Nephron progenitor cell (in vitro differentiated cells): ENCODE results near the gene RANBP3L.
"Not testable (repeated sequence)": the region's sequence is repeated elsewhere in the genome, so short reads cannot be mapped to it uniquely, and the experiment has no call there.

Experiments
- DNase-seq: peaks from one replicate; pipeline ENCODE4 v3.0.0; 2021
- H3K27ac Mint-ChIP-seq: 2 replicates; pipeline ENCODE4 v1.8.0; 2021; ENCODE audit warnings: mild to moderate bottlenecking, moderate library complexity, mixed read lengths
- H3K27me3 Mint-ChIP-seq: 2 replicates; pipeline ENCODE4 v1.8.0; 2021; ENCODE audit warnings: mild to moderate bottlenecking, low read depth, mixed read lengths; ENCODE audit not compliant: poor library complexity
- H3K36me3 Mint-ChIP-seq: 2 replicates; pipeline ENCODE4 v1.8.0; 2021; ENCODE audit warnings: low read depth, mixed read lengths
- H3K4me1 Mint-ChIP-seq: 2 replicates; pipeline ENCODE4 v1.8.0; 2021; ENCODE audit warnings: mixed read lengths
- H3K4me3 Mint-ChIP-seq: 2 replicates; pipeline ENCODE4 v1.8.0; 2021; ENCODE audit warnings: mild to moderate bottlenecking, moderate library complexity, mixed read lengths
- H3K9me3 Mint-ChIP-seq: 2 replicates; pipeline ENCODE4 v1.8.0; 2021; ENCODE audit warnings: mild to moderate bottlenecking, moderate library complexity, mixed read lengths
- CTCF ChIP-seq: fragments of 200-600 bp; sonication (generic); IDR thresholded peaks from 2 replicates; pipeline ENCODE4 v1.5.0; 2021; ENCODE audit warnings: antibody characterized with exemption

The RANBP3L gene

GRCh38 chr5:36297653-36298052 is 4.0 kb downstream of the RANBP3L start:
- no peak overlapping the region for H3K4me3 Mint-ChIP-seq
- peaks cover 3% of the 10 kb centered on the region for H3K27me3 Mint-ChIP-seq
- H3K9me3 Mint-ChIP-seq, result peaks cover 6% of the 10 kb centered on the region
- no peak overlapping the region for H3K27ac Mint-ChIP-seq
- peaks cover 27% of the 10 kb centered on the region for H3K4me1 Mint-ChIP-seq
- no peak for DNase-seq
- TF ChIP-seq CTCF, result no peak
- H3K36me3 Mint-ChIP-seq, result no peaks in the 10 kb centered on the region

GRCh38 chr5:36285837-36286615 is 15.7 kb downstream of the RANBP3L start:
- DNase-seq, result no peak

GRCh38 chr5:36283775-36284174 is 17.9 kb downstream of the RANBP3L start:
- not testable (repeated sequence) for H3K4me3 Mint-ChIP-seq, H3K27ac Mint-ChIP-seq

More at GRCh38 chr5:36285837-36286615, 15.7 kb downstream of the RANBP3L start:
- Mint-ChIP-seq H3K4me3 (no peak overlapping the region), H3K9me3 (peaks cover 2% of the 10 kb centered on the region), H3K36me3 (no peaks in the 10 kb centered on the region), H3K27me3 (no peaks in the 10 kb centered on the region), H3K4me1 (no peaks in the 10 kb centered on the region), H3K27ac (no peak overlapping the region)
- TF ChIP-seq CTCF, result no peak

GRCh38 chr5:36281626-36282025 is 20.1 kb downstream of the RANBP3L start:
- Mint-ChIP-seq H3K27ac (no peak overlapping the region), H3K36me3 (no peaks in the 10 kb centered on the region), H3K9me3 (no peaks in the 10 kb centered on the region), H3K4me1 (no peaks in the 10 kb centered on the region), H3K4me3 (no peak overlapping the region), H3K27me3 (no peaks in the 10 kb centered on the region)
- DNase-seq, result no peak
- TF ChIP-seq CTCF, result no peak

More at GRCh38 chr5:36283775-36284174, 17.9 kb downstream of the RANBP3L start:
- not testable (repeated sequence) for H3K27me3 Mint-ChIP-seq, DNase-seq, H3K9me3 Mint-ChIP-seq, H3K4me1 Mint-ChIP-seq, H3K36me3 Mint-ChIP-seq

- Mint-ChIP-seq H3K27me3 (no peaks in the 10 kb centered on the region), H3K36me3 (no peaks in the 10 kb centered on the region), H3K27ac (no peak overlapping the region), H3K9me3 (no peaks in the 10 kb centered on the region), H3K4me3 (no peak overlapping the region), H3K4me1 (peaks cover 5% of the 10 kb centered on the region)
- DNase-seq, result no peak
- no peak for TF ChIP-seq CTCF
Observed at GRCh38 chr5:36279054-36279698, 22.5 kb downstream of the RANBP3L start.

- Mint-ChIP-seq H3K27ac (no peak overlapping the region), H3K4me3 (no peak overlapping the region), H3K4me1 (peaks cover 8% of the 10 kb centered on the region), H3K36me3 (no peaks in the 10 kb centered on the region), H3K27me3 (no peaks in the 10 kb centered on the region), H3K9me3 (no peaks in the 10 kb centered on the region)
- no peak for TF ChIP-seq CTCF
- DNase-seq, result no peak
Observed at GRCh38 chr5:36277521-36278176, 24.1 kb downstream of the RANBP3L start.
